ENCODE results near the gene SLC8A1.

DNA sequence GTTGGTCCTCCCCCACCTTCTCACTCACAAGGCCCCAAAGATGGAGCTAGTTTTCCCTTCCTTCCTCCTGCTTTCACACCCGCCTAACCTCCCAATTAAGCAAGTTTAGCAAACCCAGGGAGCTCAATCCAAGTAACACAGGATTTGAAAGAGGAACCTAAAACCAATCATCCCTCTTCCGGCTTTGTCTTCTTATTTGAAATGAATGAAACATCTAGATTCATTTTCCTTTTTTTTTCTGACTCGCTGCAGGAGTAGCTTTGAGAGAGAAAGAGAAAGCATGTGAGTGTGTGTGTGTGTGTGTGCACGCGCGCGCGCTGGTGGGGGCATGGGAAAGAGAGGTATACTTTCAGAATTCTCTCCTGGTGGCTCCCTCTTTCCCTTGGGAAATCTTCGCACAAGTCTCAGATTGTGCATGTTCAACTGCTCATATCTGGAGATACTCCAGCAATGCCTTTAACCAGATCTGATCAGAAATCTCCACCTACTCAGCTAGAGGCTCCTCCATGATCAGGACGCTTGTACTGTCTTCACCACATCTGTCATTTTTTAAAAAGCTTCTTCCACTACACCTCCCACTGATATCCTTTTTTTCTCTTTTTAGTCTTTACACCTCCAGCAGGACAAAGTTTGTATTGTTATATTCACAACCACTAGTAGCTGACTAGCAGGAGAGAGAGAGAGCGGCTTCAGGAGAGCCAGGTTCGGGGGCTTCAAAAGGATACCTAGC lies 1.7 kb downstream of the SLC8A1 start:
- no peak for TF ChIP-seq CTCF (IDR thresholded peaks at IDR 0.05)
- no peak for TF ChIP-seq EZH2 (IDR thresholded peaks at IDR 0.05)
- TF ChIP-seq EZH2phosphoT487 (IDR thresholded peaks at IDR 0.05): no peak

Data from neural progenitor cell (in vitro differentiated cells).